Kidney epithelial cell (primary cell): ENCODE measurements around the gene ADGRV1. TPM values are rescaled to one million over a fixed set of nuclear protein-coding genes. Genes with fewer than 3 reads are reported as not detected.
"Not testable (repeated sequence)": the region's sequence is repeated elsewhere in the genome, so short reads cannot be mapped to it uniquely, and the experiment has no call there.

Experiments
- DNase-seq: peaks from one replicate; pipeline ENCODE4 v3.0.0-alpha.2; 2010; ENCODE audit warnings: low read depth
- H3K27me3 ChIP-seq: 2 replicates; pipeline ENCODE4 v1.6.0; 2011; ENCODE audit warnings: low read length; ENCODE audit not compliant: control insufficient read depth, insufficient read depth
- H3K36me3 ChIP-seq: 2 replicates; pipeline ENCODE4 v1.5.1; 2011; ENCODE audit warnings: low read length; ENCODE audit not compliant: control insufficient read depth, insufficient read depth
- H3K4me3 ChIP-seq: 2 replicates; pipeline ENCODE4 v1.5.1; 2011; ENCODE audit warnings: low read depth, mild to moderate bottlenecking, control low read depth, low read length
- total RNA-seq: library from RNA; depleted of rRNA; stranded (reverse); fragments of >200 nt; gene quantifications from 2 replicates; pipeline ENCODE4 v1.2.3, GENCODE V29; 2015
- TF ChIP-seq, protein P1 (sequence below): IDR thresholded peaks from 2 replicates; pipeline ENCODE4 v1.5.1; 2011; ENCODE audit warnings: mild to moderate bottlenecking, moderate library complexity, low read length, control low read depth, inconsistent platforms; ENCODE audit not compliant: insufficient read depth, poor library complexity, severe bottlenecking

The ADGRV1 gene
- total RNA-seq, 1 donor from 2014 or later, result 3.5 TPM

DNA sequence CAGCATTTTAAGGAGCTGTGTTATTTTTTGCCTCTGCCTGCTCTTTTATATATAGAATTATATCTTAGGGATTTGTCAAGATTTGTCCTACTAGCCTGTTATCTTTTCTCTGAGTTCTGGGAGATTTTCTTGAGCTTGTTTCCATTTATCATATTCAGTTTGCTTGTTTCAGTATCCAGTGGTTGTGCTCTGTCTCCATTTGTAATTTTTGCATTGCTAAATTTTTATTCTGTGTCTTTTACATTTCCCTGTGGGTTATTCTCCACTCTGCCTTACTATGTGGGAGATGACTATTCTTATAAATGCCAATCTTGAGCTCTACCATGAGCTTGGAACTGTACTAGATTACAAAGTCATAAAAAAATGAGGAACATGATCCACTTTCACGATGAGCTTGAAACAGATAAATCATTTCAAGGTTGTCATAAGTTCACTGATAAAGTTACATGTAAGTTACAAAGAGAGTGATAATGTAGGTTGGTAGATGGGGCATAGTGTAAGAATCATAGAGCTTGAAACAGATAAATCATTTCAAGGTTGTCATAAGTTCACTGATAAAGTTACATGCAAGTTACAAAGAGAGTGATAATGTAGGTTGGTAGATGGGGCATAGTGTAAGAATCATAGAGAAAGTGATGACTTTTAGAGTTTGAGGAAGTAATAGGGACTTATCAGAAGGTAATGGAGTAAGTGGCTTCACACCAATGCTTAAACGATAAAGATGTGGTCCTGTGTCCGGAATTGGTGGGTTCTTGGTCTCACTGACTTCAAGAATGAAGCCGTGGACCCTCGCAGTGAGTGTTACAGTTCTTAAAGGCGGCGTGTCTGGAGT, 287.3 kb downstream of the ADGRV1 start:
- no peaks in the 10 kb centered on the region for H3K27me3 ChIP-seq
- H3K4me3 ChIP-seq, result no peak overlapping the region
- TF ChIP-seq, protein P1, sequence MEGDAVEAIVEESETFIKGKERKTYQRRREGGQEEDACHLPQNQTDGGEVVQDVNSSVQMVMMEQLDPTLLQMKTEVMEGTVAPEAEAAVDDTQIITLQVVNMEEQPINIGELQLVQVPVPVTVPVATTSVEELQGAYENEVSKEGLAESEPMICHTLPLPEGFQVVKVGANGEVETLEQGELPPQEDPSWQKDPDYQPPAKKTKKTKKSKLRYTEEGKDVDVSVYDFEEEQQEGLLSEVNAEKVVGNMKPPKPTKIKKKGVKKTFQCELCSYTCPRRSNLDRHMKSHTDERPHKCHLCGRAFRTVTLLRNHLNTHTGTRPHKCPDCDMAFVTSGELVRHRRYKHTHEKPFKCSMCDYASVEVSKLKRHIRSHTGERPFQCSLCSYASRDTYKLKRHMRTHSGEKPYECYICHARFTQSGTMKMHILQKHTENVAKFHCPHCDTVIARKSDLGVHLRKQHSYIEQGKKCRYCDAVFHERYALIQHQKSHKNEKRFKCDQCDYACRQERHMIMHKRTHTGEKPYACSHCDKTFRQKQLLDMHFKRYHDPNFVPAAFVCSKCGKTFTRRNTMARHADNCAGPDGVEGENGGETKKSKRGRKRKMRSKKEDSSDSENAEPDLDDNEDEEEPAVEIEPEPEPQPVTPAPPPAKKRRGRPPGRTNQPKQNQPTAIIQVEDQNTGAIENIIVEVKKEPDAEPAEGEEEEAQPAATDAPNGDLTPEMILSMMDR, result no peak
- no peaks in the 10 kb centered on the region for H3K36me3 ChIP-seq
- no peak for DNase-seq

DNA sequence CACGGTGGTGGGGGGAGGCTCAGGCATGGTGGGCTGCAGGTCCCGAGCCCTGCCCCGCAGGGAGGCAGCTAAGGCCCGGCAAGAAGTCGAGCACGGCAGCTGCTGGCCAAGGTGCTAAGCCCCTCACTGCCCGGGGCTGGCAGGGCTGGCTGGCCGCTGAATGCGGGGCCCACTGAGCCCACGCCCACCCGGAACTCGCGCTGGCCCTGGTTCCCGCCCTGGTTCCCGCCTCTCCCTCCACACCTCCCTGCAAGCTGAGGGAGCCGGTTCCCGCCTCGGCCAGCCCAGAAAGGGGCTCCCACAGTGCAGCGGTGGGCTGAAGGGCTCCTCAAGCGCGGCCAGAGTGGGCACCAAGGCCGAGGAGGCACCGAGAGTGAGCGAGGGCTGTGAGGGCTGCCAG, 289.0 kb downstream of the ADGRV1 start:
- not testable (repeated sequence) for H3K27me3 ChIP-seq, H3K4me3 ChIP-seq, DNase-seq, H3K36me3 ChIP-seq

DNA sequence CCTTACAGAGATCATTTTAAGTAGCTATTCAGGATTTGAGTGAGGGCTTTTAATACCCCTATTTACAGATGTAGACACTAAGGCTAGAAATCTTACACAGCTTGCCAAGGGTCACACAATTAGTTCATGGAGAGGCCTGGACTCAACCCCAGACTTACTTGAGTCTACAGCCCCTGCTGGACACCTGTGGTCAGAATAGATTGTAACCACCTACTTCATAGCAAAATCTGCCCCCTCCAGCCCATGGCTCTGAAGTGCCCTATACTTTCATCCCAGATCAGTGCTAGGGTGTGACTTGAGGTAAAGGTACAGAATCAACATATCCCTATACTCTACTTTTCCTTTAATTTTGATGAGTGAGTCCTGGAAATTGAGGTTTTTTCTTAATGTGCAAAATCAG, 291.3 kb downstream of the ADGRV1 start:
- TF ChIP-seq, protein P1, result no peak
- Histone ChIP-seq H3K27me3 (no peaks in the 10 kb centered on the region), H3K36me3 (no peaks in the 10 kb centered on the region), H3K4me3 (no peak overlapping the region)
- DNase-seq, result no peak

DNA sequence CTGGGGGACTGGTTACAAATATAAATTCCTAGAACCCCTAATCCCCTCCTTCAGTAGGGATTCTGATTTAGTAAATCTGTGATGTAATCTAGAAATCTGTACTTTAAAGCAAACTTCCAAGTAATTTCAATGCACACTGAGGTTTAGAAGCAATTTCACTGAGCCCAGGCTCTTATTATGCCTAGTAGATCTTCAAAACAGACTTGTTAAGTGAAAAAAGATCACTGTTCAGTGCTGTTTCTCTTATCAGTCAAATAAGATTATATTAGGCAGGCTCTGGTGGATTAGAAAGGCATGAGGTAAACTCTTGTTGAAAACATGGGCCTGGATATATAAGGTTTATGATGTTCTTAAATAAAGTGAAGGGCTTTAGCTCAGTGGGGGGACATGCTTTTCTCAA, 293.9 kb downstream of the ADGRV1 start:
- H3K27me3 ChIP-seq, result no peaks in the 10 kb centered on the region
- TF ChIP-seq, protein P1, result no peak
- no peak for DNase-seq
- no peak overlapping the region for H3K4me3 ChIP-seq
- H3K36me3 ChIP-seq, result no peaks in the 10 kb centered on the region

DNA sequence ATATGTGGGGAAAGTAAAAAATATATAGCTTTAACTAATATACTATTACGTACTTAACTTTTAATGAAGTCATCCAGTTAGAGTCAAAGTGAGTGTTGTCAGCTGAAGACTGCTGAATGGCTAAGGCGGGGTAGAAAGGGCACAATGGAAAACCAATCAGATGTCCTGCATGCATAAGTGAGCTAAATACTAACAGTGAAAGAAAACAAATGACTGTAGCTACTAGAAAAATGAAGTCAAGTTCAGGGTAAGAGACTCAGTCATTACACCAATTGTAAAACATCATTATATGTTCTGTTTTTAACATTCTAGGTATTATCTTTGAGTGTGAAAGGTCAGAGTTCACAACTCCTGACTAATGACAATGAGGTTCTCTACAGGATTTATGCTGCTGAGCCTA, 295.2 kb downstream of the ADGRV1 start:
- Histone ChIP-seq H3K27me3 (no peaks in the 10 kb centered on the region), H3K36me3 (no peaks in the 10 kb centered on the region), H3K4me3 (no peak overlapping the region)
- TF ChIP-seq, protein P1, result no peak
- no peak for DNase-seq

DNA sequence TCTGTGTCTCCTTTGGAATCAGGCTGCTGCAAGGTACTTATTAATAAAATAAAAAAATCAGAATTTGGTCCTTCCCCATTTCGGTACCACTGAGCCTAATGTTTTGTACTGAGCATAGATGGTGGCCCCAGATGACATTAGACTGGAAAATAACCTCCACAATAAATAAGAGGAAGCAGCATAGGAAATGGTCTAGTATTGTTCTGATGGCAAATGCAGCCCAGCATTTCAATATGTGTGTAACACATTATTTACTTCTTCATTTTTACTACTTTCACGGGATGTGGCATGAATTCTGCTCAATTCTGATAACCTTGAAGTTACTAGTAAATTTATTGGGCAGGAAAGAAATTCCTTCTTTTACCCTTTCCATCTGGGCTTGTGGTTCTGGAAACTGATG, 295.6 kb downstream of the ADGRV1 start:
- Histone ChIP-seq H3K4me3 (no peak overlapping the region), H3K36me3 (no peaks in the 10 kb centered on the region), H3K27me3 (no peaks in the 10 kb centered on the region)
- DNase-seq, result no peak
- TF ChIP-seq, protein P1, result no peak
